GM23248 (cell line): ENCODE data around the gene CTNNA3.

Source experiments
- EZH2 ChIP-seq: fragments of 200-600 bp; sonication (generic); IDR thresholded peaks from 2 replicates; pipeline ENCODE4 v1.6.1; 2018; ENCODE audit warnings: antibody characterized with exemption, mild to moderate bottlenecking; ENCODE audit not compliant: insufficient read depth, poor library complexity, severe bottlenecking
- EZH2phosphoT487 ChIP-seq: fragments of 200-600 bp; sonication (generic); IDR thresholded peaks from 2 replicates; pipeline ENCODE4 v1.6.1; 2018; ENCODE audit warnings: antibody characterized with exemption, moderate library complexity, mild to moderate bottlenecking, low read depth; ENCODE audit not compliant: insufficient read depth

- TF ChIP-seq EZH2 (no peak), EZH2phosphoT487 (no peak)
Observed at GRCh38 chr10:66684581-66684980, 1011.4 kb downstream of the CTNNA3 start.
